DOHH2 (cell line): ENCODE results near the gene AGO3.

Experiments used
- H3F3A ChIP-seq: fragments of 200-600 bp; sonication (generic), shearing (Covaris generic); 2 replicates; pipeline ENCODE4 v1.6.0; 2016; ENCODE audit warnings: antibody characterized with exemption, mild to moderate bottlenecking; ENCODE audit not compliant: control insufficient read depth, insufficient read depth
- H3K27ac ChIP-seq: fragments of 200-600 bp; sonication (generic); 2 replicates; pipeline ENCODE4 v1.5.1; 2014; ENCODE audit warnings: low read depth, mild to moderate bottlenecking, low read length, moderate library complexity
- H3K27me3 ChIP-seq: fragments of 200-600 bp; sonication (generic); 2 replicates; pipeline ENCODE4 v1.6.1; 2014; ENCODE audit warnings: mild to moderate bottlenecking, low read length, mixed read lengths; ENCODE audit not compliant: control insufficient read depth
- H3K36me3 ChIP-seq: fragments of 200-600 bp; sonication (generic); 2 replicates; pipeline ENCODE4 v1.6.1; 2014; ENCODE audit warnings: mild to moderate bottlenecking, low read length, moderate library complexity, mixed read lengths; ENCODE audit not compliant: control insufficient read depth
- H3K4me1 ChIP-seq: fragments of 200-600 bp; sonication (generic); 2 replicates; pipeline ENCODE4 v1.6.1; 2014; ENCODE audit warnings: mild to moderate bottlenecking, low read length, mixed read lengths; ENCODE audit not compliant: control insufficient read depth
- H3K4me2 ChIP-seq: fragments of 200-600 bp; sonication (generic); 2 replicates; pipeline ENCODE4 v1.6.0; 2014; ENCODE audit warnings: mild to moderate bottlenecking, low read length, moderate library complexity
- H3K4me3 ChIP-seq: fragments of 200-600 bp; sonication (generic); 2 replicates; pipeline ENCODE4 v1.5.1; 2014; ENCODE audit warnings: mild to moderate bottlenecking, low read length, mixed read lengths
- H3K79me2 ChIP-seq: fragments of 200-600 bp; sonication (generic); 2 replicates; pipeline ENCODE4 v1.6.1; 2014; ENCODE audit warnings: mild to moderate bottlenecking, low read length, mixed read lengths; ENCODE audit not compliant: control insufficient read depth
- H3K9me2 ChIP-seq: fragments of 200-600 bp; sonication (generic); replicated peaks from 2 replicates; pipeline ENCODE4 v1.6.1; 2014; ENCODE audit warnings: mild to moderate bottlenecking, low read length, mixed read lengths; ENCODE audit not compliant: control insufficient read depth
- H3K9me3 ChIP-seq: fragments of 200-600 bp; sonication (generic); 2 replicates; pipeline ENCODE4 v1.6.1; 2014; ENCODE audit warnings: antibody characterized with exemption, low read length, mixed read lengths; ENCODE audit not compliant: control insufficient read depth, insufficient read depth
- H4K20me1 ChIP-seq: fragments of 200-600 bp; sonication (generic); 2 replicates; pipeline ENCODE4 v1.6.0; 2014; ENCODE audit warnings: low read depth, mild to moderate bottlenecking, antibody characterized with exemption, low read length, moderate library complexity; ENCODE audit not compliant: control insufficient read depth, insufficient read depth
- CTCF ChIP-seq: fragments of 200-600 bp; sonication (generic); IDR thresholded peaks from one replicate; pipeline ENCODE4 v1.5.1; 2014; ENCODE audit warnings: antibody characterized with exemption, mild to moderate bottlenecking, low read depth, low read length; ENCODE audit not compliant: poor library complexity, severe bottlenecking
- EZH2phosphoT487 ChIP-seq: fragments of 200-600 bp; sonication (generic); IDR thresholded peaks from 2 replicates; pipeline ENCODE4 v1.6.1; 2017; ENCODE audit warnings: borderline replicate concordance, mild to moderate bottlenecking, antibody characterized with exemption, low read length, moderate library complexity, mixed read lengths

The AGO3 gene

GRCh38 chr1:36085686-36086526 is 155.0 kb downstream of the AGO3 start:
- Histone ChIP-seq H3K79me2 (peaks cover 19% of the 10 kb centered on the region), H3K9me3 (no peaks in the 10 kb centered on the region), H4K20me1 (no peaks in the 10 kb centered on the region), H3K4me1 (peaks cover 23% of the 10 kb centered on the region), H3K27me3 (peaks cover 20% of the 10 kb centered on the region), H3K4me2 (no peak overlapping the region), H3F3A (no peaks in the 10 kb centered on the region), H3K36me3 (peaks cover 8% of the 10 kb centered on the region), H3K9me2 (no peaks in the 10 kb centered on the region), H3K27ac (no peak overlapping the region), H3K4me3 (no peak overlapping the region)
- TF ChIP-seq EZH2phosphoT487 (no peak), CTCF (no peak)

DNA sequence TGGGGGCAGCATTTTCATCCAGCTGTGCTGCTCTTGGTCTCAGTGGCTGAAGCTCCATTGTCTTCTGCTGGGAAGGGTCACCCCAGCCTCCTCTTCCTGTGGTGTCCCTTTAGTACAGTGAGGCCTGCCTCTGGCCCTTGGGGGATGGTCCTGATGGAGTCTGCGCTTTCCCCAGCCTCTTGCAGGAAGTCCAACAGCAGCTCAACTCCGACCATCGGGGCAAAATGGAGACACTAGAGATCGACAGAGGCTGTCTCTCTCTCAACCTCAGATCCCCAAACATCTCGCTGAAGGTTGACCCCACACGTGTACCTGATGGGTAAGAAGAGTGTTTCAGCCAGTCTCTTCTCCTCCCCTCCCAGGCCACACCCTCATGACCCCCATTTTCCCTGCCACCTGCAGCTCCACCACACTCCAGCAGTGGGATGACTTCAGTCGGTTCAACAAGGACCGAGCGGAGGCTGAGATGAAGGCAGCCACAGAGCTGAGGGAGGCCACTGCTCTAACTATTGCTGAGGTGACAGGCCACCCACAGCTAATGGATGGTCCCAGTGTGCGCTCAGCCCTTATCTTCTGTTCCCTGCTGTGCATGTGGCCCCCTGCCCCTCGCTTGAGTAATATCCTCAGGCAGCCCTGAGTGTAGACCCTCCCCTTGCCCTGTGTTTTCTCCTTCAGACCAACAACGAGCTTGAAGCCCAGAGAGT is 155.8 kb downstream of the AGO3 start:
- no peaks in the 10 kb centered on the region for H3K9me2 ChIP-seq
- peaks cover 15% of the 10 kb centered on the region for H3K36me3 ChIP-seq
- no peaks in the 10 kb centered on the region for H4K20me1 ChIP-seq
- H3K4me3 ChIP-seq = no peak overlapping the region
- H3F3A ChIP-seq = no peaks in the 10 kb centered on the region
- H3K9me3 ChIP-seq = no peaks in the 10 kb centered on the region
- H3K4me2 ChIP-seq = no peak overlapping the region
- H3K4me1 ChIP-seq = peaks cover 23% of the 10 kb centered on the region
- no peak for TF ChIP-seq CTCF
- no peak for TF ChIP-seq EZH2phosphoT487
- peaks cover 20% of the 10 kb centered on the region for H3K27me3 ChIP-seq
- H3K27ac ChIP-seq = no peak overlapping the region
- peaks cover 26% of the 10 kb centered on the region for H3K79me2 ChIP-seq

DNA sequence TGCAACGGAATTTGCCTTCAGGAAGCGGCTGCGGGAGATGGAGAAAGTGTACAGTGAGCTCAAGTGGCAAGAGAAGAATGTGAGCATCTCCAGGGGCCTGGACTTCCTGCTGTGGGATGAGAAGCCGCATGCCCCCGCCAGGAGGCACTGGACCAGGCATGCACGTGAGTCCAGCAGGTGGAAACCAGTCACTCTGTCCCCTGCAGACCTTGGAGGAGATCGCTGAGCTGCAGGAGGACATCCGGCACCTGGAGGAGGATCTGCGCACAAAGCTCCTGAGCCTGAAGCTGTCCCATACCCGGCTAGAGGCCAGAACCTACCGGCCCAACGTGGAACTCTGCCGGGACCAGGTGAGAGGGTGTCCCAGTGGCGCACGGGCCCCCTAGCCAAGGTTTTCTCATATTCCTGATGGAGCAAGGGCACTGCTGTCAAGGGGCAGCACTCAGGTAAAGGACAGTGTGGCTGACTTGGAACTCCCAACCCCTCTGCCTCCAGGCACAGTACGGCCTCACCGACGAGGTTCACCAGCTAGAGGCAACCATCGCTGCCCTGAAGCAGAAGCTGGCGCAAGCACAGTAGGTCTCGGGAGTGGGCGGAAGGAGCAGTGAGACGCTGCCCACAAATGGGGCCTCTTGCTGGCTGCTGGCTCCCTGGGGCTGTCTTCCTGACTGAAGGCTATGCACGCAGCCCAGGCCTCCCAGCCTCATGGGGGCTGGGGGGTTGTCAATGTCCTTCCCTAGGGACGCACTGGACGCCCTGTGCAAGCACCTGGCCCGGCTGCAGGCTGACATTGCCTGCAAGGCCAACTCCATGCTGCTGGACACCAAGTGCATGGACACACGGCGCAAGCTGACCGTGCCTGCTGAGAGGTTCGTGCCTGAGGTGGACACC is 156.6 kb downstream of the AGO3 start:
- peaks cover 26% of the 10 kb centered on the region for H3K79me2 ChIP-seq

More for the DNA sequence above, 156.6 kb downstream of the AGO3 start:
- Histone ChIP-seq H3K27ac (no peak overlapping the region), H4K20me1 (no peaks in the 10 kb centered on the region), H3K9me3 (no peaks in the 10 kb centered on the region), H3K4me3 (no peak overlapping the region), H3K9me2 (no peaks in the 10 kb centered on the region), H3K4me2 (no peak overlapping the region), H3F3A (no peaks in the 10 kb centered on the region), H3K36me3 (peaks cover 23% of the 10 kb centered on the region), H3K27me3 (peaks cover 17% of the 10 kb centered on the region), H3K4me1 (peaks cover 23% of the 10 kb centered on the region)
- TF ChIP-seq CTCF (no peak), EZH2phosphoT487 (no peak)
